PC-9 (cell line): ENCODE data around the gene SLC17A1. TPM values are rescaled to one million over a fixed set of nuclear protein-coding genes. Genes with fewer than 3 reads are reported as not detected.

Source experiments
- BruUV-seq: library from RNA; stranded (reverse); fragments of 400-500 nt; replicated peaks from 2 replicates; lab custom pipeline; 2021; lab: Mats Ljungman, UMichigan
- CTCF ChIA-PET: fragments of 300-600 bp; sonication (Branson Sonifier 250); formaldehyde crosslinking; loops from one replicate; lab custom pipeline; 2022; ENCODE audit warnings: antibody characterized with exemption; lab: Charles Lee
- POLR2A ChIA-PET: fragments of 300-600 bp; sonication (Branson Sonifier 250); formaldehyde crosslinking; loops from one replicate; lab custom pipeline; 2022; ENCODE audit warnings: antibody characterized with exemption; ENCODE audit not compliant: unreplicated experiment; lab: Charles Lee
- DNase-seq, 2 experiments: peaks; one replicate each; pipeline versions ENCODE4 v3.0.0 to v3.0.0-alpha.2; 2015 to 2022; ENCODE audit warnings: mixed read lengths in 1 of 2
- H2AFZ ChIP-seq: fragments of 200-600 bp; sonication (generic); 2 replicates; pipeline ENCODE4 v1.8.1; 2017; ENCODE audit warnings: antibody characterized with exemption
- H3F3A ChIP-seq: fragments of 200-600 bp; sonication (generic); 2 replicates; pipeline ENCODE4 v1.8.1; 2017; ENCODE audit warnings: antibody characterized with exemption, mild to moderate bottlenecking, low read depth; ENCODE audit not compliant: insufficient read depth
- H3K27ac ChIP-seq: fragments of 200-600 bp; sonication (generic); 2 replicates; pipeline ENCODE4 v1.6.1; 2016; ENCODE audit warnings: mixed run types
- H3K27me3 ChIP-seq: fragments of 200-600 bp; sonication (generic); 2 replicates; pipeline ENCODE4 v1.6.1; 2016; ENCODE audit warnings: low read depth, mixed run types; ENCODE audit not compliant: insufficient read depth
- H3K36me3 ChIP-seq: fragments of 200-600 bp; sonication (generic); 2 replicates; pipeline ENCODE4 v1.6.1; 2016; ENCODE audit warnings: low read depth, mixed run types
- H3K4me1 ChIP-seq: fragments of 200-600 bp; sonication (generic); replicated peaks from 2 replicates; pipeline ENCODE4 v1.6.1; 2016; ENCODE audit warnings: mixed run types; ENCODE audit not compliant: insufficient read depth
- H3K4me2 ChIP-seq: fragments of 200-600 bp; sonication (generic); 2 replicates; pipeline ENCODE4 v1.6.1; 2017; ENCODE audit warnings: mixed run types
- H3K4me3 ChIP-seq: fragments of 200-600 bp; sonication (generic); 2 replicates; pipeline ENCODE4 v1.6.1; 2016; ENCODE audit warnings: mixed run types
- H3K79me2 ChIP-seq: fragments of 200-600 bp; sonication (generic); 2 replicates; pipeline ENCODE4 v1.6.1; 2017; ENCODE audit warnings: low read depth, mixed run types
- H3K9me2 ChIP-seq: fragments of 200-600 bp; sonication (generic); 2 replicates; pipeline ENCODE4 v1.8.1; 2017; ENCODE audit warnings: mild to moderate bottlenecking; ENCODE audit not compliant: insufficient read depth
- H3K9me3 ChIP-seq: fragments of 200-600 bp; sonication (generic); 2 replicates; pipeline ENCODE4 v1.8.1; 2016; ENCODE audit warnings: low read depth; ENCODE audit not compliant: insufficient read depth
- H4K20me1 ChIP-seq: fragments of 200-600 bp; sonication (generic); 2 replicates; pipeline ENCODE4 v1.8.1; 2017; ENCODE audit not compliant: insufficient read depth
- CTCF ChIP-seq: fragments of 200-600 bp; sonication (generic); conservative IDR thresholded peaks from 2 replicates; pipeline ENCODE4 v1.6.1; 2017; ENCODE audit warnings: mixed run types, antibody characterized with exemption, mild to moderate bottlenecking, moderate library complexity
- EZH2 ChIP-seq: fragments of 200-600 bp; sonication (generic); IDR thresholded peaks from 2 replicates; pipeline ENCODE4 v1.8.0; 2017; ENCODE audit warnings: antibody characterized with exemption, low read depth
- intact Hi-C: fragments of 100-400 bp; cut with micrococcal nuclease; formaldehyde crosslinking; loops from one replicate; pipeline ENCODE4 v1.10.0; 2022; ENCODE audit not compliant: unreplicated experiment
- total RNA-seq: library from RNA; stranded (reverse); gene quantifications from 2 replicates; pipeline ENCODE4 v1.2.3, GENCODE V29; 2021

The SLC17A1 gene
- total RNA-seq, 1 experiment from 2014 or later, result not detected

- H2AFZ ChIP-seq, result no peak within 1 kb of the TSS
- BruUV-seq, result no TSS peak
- H3K27me3 ChIP-seq, result no peaks in the 10 kb centered on the region
- no peaks in the 10 kb centered on the region for H3K79me2 ChIP-seq
- H3K9me2 ChIP-seq, result no peaks in the 10 kb centered on the region
- H4K20me1 ChIP-seq, result no peaks in the 10 kb centered on the region
- no peak within 1 kb of the TSS for H3K4me2 ChIP-seq
- ChIA-PET CTCF (no interaction called here), POLR2A (no interaction called here)
- H3K36me3 ChIP-seq, result no peaks in the 10 kb centered on the region
- H3F3A ChIP-seq, result no peaks in the 10 kb centered on the region
- no peak within 1 kb of the TSS for H3K4me3 ChIP-seq
- no peak within 1 kb of the TSS for H3K27ac ChIP-seq
- no peaks in the 10 kb centered on the region for H3K4me1 ChIP-seq
- TF ChIP-seq CTCF, result no peak
- no peak for TF ChIP-seq EZH2
- intact Hi-C loops, result no loop called here
- H3K9me3 ChIP-seq, result no peaks in the 10 kb centered on the region
- no peak for DNase-seq
Measured at GRCh38 chr6:25874118-25874517, 42.3 kb upstream of the SLC17A1 start, which contains the start of gene SLC17A3. Gene SLC17A3, minus strand, starts transcription at chr6:25874243. Its CDS starts 5,856 bp downstream, at chr6:25868387.

- Histone ChIP-seq H3K9me2 (no peaks in the 10 kb centered on the region), H2AFZ (no peak overlapping the region), H3K27me3 (no peaks in the 10 kb centered on the region), H3K4me1 (no peaks in the 10 kb centered on the region), H3F3A (no peaks in the 10 kb centered on the region), H3K9me3 (no peaks in the 10 kb centered on the region), H4K20me1 (no peaks in the 10 kb centered on the region), H3K79me2 (no peaks in the 10 kb centered on the region), H3K36me3 (no peaks in the 10 kb centered on the region), H3K4me3 (no peak overlapping the region), H3K27ac (no peak overlapping the region), H3K4me2 (no peak overlapping the region)
- DNase-seq, result no peak
- intact Hi-C loops, result no loop called here
- ChIA-PET CTCF (no interaction called here), POLR2A (no interaction called here)
- no peak for TF ChIP-seq CTCF
- TF ChIP-seq EZH2, result no peak
- BruUV-seq, result no TSS peak
Measured at GRCh38 chr6:25872814-25873213, 41.0 kb upstream of the SLC17A1 start.

GRCh38 chr6:25869840-25870239 is 38.0 kb upstream of the SLC17A1 start:
- no peaks in the 10 kb centered on the region for H3K9me2 ChIP-seq
- intact Hi-C loops, result no loop called here
- no peaks in the 10 kb centered on the region for H3K27me3 ChIP-seq
- H3K79me2 ChIP-seq, result no peaks in the 10 kb centered on the region
- H3K4me3 ChIP-seq, result no peak overlapping the region
- no peaks in the 10 kb centered on the region for H3K9me3 ChIP-seq
- H3K4me1 ChIP-seq, result no peaks in the 10 kb centered on the region
- TF ChIP-seq EZH2 (no peak), CTCF (no peak)
- H2AFZ ChIP-seq, result no peak overlapping the region
- BruUV-seq, result no TSS peak
- DNase-seq, result no peak
- no peak overlapping the region for H3K27ac ChIP-seq
- H3F3A ChIP-seq, result no peaks in the 10 kb centered on the region
- no peaks in the 10 kb centered on the region for H4K20me1 ChIP-seq
- no peaks in the 10 kb centered on the region for H3K36me3 ChIP-seq
- ChIA-PET CTCF (no interaction called here), POLR2A (no interaction called here)
- H3K4me2 ChIP-seq, result no peak overlapping the region
